DOHH2 (cell line): ENCODE results near the gene ZFPM1.

Experiments used
- CTCF ChIP-seq: fragments of 200-600 bp; sonication (generic); IDR thresholded peaks from one replicate; pipeline ENCODE4 v1.5.1; 2014; ENCODE audit warnings: antibody characterized with exemption, mild to moderate bottlenecking, low read depth, low read length; ENCODE audit not compliant: poor library complexity, severe bottlenecking
- EZH2phosphoT487 ChIP-seq: fragments of 200-600 bp; sonication (generic); IDR thresholded peaks from 2 replicates; pipeline ENCODE4 v1.6.1; 2017; ENCODE audit warnings: borderline replicate concordance, mild to moderate bottlenecking, antibody characterized with exemption, low read length, moderate library complexity, mixed read lengths

GRCh38 chr16:88419790-88420189, 33.3 kb upstream of the ZFPM1 start:
- TF ChIP-seq CTCF: no peak
- TF ChIP-seq EZH2phosphoT487: no peak
